Fibroblast of upper back skin (primary cell): ENCODE measurements around the gene PUM2.
"Not testable (repeated sequence)": the region's sequence is repeated elsewhere in the genome, so short reads cannot be mapped to it uniquely, and the experiment has no call there.

Source experiments
- DNase-seq: peaks from one replicate; pipeline ENCODE4 v3.0.0-alpha.2; 2013

Gene PUM2

DNA sequence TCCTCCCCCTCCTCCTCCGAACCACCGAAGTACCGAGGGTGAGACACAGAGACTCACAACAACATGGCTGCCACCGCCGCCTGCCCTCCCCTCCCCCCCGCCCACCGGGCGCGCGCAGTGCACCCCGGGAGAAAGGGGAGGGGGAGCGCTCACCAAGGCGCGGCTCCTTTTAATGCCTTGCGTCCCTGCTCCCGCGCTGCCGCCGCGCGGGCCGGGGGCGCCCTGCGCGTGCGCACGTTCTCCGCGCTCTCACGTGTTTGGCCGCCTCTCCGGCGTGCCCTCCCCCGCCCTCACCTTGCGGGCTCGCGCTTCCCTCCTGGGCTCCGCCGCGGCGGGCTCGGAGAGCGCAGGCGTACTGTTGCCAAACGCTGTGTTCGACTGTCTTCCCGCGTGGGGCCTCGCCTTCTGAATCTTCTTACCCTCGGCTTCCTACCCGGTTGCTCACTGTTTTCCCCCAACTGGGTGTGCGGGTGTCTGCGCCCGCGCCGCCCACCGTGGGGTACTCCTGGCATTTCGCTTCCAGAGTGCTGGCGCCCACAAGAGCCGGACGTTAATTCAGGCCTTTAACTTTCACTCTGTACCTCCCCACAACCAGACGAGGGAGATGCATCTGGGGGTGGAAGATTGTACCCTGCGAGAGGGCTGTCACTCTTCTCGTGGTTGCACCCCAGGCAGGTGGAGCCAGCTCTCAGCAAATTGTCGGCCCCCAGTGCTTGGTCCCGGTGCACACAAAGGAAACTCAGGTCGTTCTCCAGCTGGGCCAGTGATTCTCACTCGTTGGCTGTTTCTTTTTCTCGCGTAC lies at the start of gene PUM2:
Gene PUM2 (minus strand): TSS at position 92 of the 802 bp plus-strand sequence. CDS start 23,484 bp downstream, outside the sequence.
- DNase-seq: peak; percentile 96

- DNase-seq: no peak
These were observed 49.7 kb upstream of the PUM2 start for GRCh38 chr2:20400306-20400705.

- no peak for DNase-seq
These were observed 48.4 kb upstream of the PUM2 start for GRCh38 chr2:20398956-20399567.

- DNase-seq: no peak
These were observed 47.3 kb upstream of the PUM2 start for GRCh38 chr2:20397811-20398447.

DNA sequence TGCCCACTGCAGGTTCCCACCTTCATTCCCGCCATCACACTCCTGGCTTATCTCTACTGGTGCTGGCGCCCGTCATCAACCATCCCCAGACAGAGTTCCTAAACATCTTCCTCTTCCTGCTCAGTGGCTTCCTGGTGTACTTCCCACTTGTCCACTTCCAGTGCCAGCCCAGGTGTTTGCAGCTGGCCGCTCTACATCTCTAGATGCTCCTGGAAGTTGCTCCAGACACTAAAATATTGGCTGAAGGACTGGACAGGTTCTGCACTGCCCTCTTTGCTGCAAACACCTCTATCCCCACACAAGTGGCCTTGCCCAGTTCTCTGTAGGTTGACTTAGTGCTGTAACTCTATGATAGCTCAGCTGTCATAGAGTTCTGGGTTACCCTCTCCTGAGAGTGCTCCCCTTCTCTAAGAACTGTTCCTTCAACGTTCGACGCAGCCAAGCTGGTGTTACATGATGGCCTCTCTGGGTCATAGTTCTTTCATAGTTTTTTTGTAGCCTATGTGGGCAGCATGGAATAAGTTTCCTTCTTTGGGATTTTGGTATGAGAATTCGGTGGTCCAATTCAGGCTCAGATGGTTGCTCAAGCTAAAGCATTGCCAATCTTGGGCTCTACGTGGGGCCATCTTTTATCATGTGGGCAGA lies 45.8 kb upstream of the PUM2 start:
- DNase-seq: no peak

DNA sequence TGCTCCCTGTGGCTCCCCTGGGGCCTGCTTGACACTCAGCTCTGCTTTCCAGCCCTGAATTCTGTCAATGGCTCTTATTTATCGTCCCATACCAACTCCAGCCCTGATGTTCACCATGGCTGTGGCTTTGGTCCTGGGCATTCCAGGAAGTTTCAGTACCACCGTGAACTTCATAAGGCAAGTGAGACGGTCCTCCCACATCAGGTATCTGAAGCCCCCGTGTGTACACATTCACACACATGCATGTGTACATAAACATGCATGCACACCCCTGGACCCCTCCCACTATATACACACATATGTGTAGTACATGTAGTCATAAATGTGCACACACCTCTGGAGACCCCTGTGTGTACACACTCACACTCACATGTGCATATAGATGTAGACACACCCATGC lies 43.3 kb upstream of the PUM2 start:
- DNase-seq: no peak

GRCh38 chr2:20391951-20392699 lies 41.5 kb upstream of the PUM2 start:
- no peak for DNase-seq

DNA sequence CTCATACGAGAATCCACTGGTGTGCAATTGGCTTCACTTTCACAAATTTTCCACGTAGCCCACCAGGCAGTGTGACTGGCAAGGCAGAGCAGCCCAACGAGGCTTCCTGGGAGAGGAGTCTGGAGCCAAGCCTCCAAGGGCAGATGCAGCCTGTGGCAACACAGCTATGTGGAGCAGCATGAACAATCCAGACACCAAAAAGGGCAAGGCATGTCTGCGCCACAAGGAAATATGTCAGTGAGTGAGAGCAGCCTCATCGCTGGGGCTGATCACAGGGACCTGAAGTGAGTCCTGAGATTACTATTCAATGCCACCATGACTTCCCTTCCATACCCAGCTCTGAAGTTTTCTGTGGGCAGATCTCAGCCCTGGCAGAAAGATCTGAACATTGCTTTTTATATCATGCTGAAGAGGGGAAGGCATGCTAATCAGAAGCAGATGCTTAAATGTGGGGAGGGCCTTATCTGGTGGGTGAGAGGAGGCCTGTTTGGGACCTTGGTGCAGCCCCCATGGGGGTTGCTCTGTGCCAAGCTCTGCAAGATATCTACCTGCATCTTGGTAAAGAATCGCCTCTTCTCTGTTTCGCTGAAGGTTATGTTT lies 40.0 kb upstream of the PUM2 start:
- peak; percentile 19 for DNase-seq

- no peak for DNase-seq
These were observed 34.3 kb upstream of the PUM2 start for GRCh38 chr2:20384953-20385352.

DNA sequence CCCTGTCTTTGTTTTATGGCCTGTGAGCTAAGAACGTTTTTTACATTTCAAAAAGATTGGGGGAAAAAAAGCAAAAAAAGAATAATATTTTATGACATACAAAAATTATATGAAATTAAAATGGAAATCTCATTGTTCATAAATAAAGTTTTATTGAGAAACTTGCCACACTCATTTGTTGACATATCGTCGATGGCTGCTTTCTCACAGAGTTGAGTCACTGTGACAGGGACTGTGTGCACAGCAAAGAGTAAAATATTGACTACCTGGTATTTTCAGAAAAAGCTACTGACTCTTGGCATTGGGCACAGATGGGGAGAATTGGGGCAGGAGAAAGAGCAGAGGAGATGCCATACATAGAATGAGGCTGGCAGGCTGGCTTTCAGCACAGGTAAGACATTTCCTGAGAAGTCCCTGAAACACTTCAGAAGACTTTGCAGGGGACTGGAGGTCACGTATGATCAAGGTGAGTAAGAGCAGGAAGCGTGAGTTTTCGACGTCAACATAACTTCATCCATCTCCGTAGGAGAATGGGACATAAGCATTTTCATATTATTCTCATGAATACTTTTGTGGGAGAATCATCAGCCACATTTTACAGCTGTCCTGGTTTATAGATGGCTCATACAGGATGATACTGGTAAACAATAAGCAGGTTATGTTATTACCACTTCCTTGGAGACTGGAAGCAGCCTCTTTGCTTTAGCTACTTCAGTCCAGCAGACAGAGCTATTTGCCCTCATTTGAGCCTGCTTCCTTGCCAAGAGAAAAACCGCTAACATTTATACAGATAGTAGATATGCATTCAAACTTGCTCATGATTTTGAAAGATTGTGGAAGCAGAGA lies 32.5 kb upstream of the PUM2 start:
- peak; percentile 42 for DNase-seq

DNA sequence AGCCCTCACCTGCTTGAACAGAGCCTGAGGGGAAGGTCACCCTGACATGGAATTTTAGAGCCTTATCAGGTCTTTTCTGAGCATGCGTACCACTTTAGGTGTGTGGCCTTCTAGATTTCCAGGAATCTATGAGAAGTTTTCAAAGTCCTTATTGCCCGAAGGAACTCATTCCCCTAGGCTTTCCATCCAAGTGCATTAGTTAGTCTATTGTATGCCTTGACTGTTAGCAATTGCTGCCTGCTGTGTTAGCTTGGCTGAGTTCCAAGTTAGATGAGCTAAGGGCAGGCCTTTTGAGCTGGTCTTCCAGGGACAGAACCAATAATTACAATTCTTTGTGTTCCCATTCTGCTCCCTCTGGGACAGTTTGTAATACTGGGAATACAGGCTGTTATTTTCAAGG lies 30.8 kb upstream of the PUM2 start:
- peak; percentile 53 for DNase-seq

DNA sequence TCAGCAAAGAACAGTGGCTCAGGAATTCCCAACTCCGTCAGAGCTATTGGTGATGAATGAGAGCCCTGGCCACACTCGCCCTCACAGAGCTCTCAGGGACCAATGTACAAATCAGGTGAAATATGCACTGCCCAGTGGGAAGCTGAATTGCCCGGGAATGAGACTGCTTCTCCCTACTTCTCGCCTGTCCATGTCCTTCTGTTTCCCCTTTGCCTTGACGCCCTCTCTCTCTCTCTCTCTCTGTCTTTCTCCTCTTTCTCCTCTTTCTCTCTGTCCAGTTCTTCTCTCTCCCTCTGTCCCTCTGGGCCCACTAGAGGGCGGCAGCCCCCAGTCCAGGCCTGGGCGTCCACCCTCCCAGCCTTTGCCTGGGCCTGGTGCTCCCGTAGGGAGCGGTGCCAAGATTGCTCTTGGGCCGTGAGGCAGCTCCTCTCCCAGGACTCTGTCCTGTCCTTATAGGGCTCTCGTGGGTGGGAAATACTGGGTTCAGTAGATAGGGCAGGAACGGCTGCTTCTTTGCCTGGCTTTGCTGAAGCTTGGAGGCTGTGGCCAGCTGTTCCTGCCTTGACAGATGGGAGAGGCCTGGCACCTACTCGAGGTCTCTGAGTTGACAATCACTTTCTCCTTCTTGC lies 28.4 kb upstream of the PUM2 start:
- peak; percentile 78 for DNase-seq

GRCh38 chr2:20378341-20378740 lies 27.7 kb upstream of the PUM2 start:
- no peak for DNase-seq

- no peak for DNase-seq
These were observed 27.1 kb upstream of the PUM2 start for GRCh38 chr2:20377741-20378140.

- DNase-seq: not testable (repeated sequence)
These were observed 24.3 kb upstream of the PUM2 start for GRCh38 chr2:20374982-20375381.

DNA sequence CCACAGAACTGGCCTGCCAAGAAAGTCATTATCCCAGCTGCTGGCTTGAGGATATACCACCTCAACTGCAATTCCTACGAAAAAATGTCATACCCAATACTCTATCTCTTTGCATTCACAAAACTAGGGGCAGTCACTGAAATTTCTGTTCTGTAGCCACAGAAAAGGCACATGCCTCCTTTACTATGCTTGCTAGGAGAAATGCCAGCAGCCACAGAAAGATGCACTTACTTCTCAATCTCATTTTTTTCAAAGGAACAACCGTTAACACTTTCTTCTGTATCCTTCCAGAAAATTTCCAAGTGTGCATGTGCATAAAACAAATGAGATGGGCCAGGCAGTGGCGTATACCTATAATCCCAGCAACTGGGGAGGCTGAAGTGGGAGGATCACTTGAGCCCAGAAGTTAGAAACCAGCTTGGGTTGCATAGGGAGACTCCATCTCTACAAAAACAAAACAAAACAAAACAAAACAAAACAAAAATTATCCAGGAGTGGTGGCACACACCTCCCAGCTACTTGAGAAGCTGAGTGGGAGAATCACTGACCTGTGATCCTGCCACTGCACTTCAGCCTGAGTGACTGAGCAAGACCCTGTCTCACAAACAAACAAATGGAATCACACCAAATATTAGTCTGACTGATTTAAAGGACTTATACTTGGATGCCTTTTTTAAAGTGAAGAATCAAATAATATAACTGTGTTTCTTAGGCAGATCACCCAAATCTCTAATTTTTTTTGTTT lies 22.4 kb upstream of the PUM2 start:
- DNase-seq: no peak

DNA sequence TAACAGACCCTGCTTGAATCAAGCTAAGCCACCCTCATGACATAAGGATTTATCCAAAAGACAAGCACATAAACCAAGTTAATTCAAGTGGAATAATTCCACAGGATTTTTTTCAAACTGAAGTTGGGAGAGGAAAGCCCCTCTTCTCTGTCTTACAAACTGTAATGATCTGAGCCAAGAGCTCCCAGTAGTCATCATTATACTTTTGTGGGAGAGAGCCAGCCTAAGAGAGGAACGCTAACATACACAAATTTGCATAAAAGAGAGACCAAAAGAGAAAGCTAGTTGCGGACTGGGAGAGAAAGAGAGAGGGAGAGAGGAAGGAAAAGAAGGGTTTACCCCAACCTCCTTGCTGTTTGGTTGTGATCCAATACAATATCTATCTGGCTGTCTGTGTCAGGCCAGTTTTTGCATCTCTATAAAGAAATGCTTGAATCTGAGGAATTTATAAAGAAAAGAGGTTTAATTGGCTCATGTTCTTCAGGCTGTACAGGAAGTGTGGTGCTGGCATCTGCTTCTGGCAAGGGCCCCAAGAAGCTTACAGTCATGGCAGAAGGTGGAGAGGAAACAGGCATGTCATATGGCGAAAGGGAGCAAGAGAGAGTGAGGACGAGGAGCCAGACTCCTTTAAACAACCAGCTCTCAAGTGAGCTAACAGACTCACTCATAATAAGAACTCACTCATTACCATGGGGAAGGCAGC lies 20.8 kb upstream of the PUM2 start:
- no peak for DNase-seq

DNA sequence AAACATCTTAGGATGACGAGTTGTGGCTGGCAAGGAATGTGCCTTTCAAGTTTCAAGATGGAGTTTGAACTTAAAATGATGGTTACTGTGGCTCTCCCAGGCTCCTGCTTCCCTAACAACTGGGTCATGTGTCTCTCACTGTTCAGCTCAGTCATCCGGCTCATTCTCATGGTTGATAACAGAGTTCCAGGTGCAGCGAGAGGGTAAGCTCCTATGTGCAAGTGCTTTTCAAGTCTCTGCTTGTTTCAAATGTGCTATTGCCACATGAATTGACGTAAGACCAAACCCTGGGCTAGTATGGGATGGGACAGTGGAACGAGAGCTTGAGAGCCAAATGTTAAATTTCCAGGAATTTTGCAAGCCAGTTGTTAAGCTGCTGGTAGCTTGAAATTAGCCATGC lies 19.5 kb upstream of the PUM2 start:
- DNase-seq: no peak

GRCh38 chr2:20369366-20369765 lies 18.7 kb upstream of the PUM2 start:
- DNase-seq: no peak

GRCh38 chr2:20368706-20369105 lies 18.1 kb upstream of the PUM2 start:
- no peak for DNase-seq
